Measurements from ENCODE around the gene ZDHHC18.

ZDHHC18 gene

GRCh38 chr1:26900815-26901511 lies 74.5 kb downstream of the ZDHHC18 start:
- DNase-seq (ENCODE audit: low read depth) = no peak
